KMS-11 (cell line): ENCODE results near the gene CACNA1A.

Experiments used
- H2AFZ ChIP-seq: fragments of 200-600 bp; sonication (generic); 2 replicates; pipeline ENCODE4 v1.6.1; 2016; ENCODE audit warnings: antibody characterized with exemption, mixed run types, low read depth
- H3K27ac ChIP-seq: fragments of 200-600 bp; sonication (generic); 2 replicates; pipeline ENCODE4 v1.6.1; 2016; ENCODE audit warnings: mild to moderate bottlenecking, mixed run types
- H3K27me3 ChIP-seq: fragments of 200-600 bp; sonication (generic); 2 replicates; pipeline ENCODE4 v1.6.1; 2017; ENCODE audit warnings: mild to moderate bottlenecking, low read depth, mixed run types, moderate library complexity; ENCODE audit not compliant: insufficient read depth
- H3K36me3 ChIP-seq: fragments of 200-600 bp; sonication (generic); 2 replicates; pipeline ENCODE4 v1.6.1; 2017; ENCODE audit warnings: mild to moderate bottlenecking, mixed run types; ENCODE audit not compliant: insufficient read depth
- H3K4me1 ChIP-seq: fragments of 200-600 bp; sonication (generic); 2 replicates; pipeline ENCODE4 v1.6.1; 2016; ENCODE audit warnings: mild to moderate bottlenecking, low read depth, mixed run types; ENCODE audit not compliant: poor library complexity, severe bottlenecking
- H3K4me2 ChIP-seq: fragments of 200-600 bp; sonication (generic); 2 replicates; pipeline ENCODE4 v1.7.0; 2016; ENCODE audit warnings: mild to moderate bottlenecking, mixed run types
- H3K4me3 ChIP-seq: fragments of 200-600 bp; sonication (generic); IDR thresholded peaks from 2 replicates; pipeline ENCODE4 v1.6.1; 2017; ENCODE audit warnings: low read depth, low read length, mixed read lengths; ENCODE audit not compliant: insufficient read depth
- H3K79me2 ChIP-seq: fragments of 200-600 bp; sonication (generic); 2 replicates; pipeline ENCODE4 v1.6.1; 2016; ENCODE audit warnings: low read depth, mixed run types; ENCODE audit not compliant: insufficient read depth
- H3K9ac ChIP-seq: fragments of 200-600 bp; sonication (generic); 2 replicates; pipeline ENCODE4 v1.6.1; 2016; ENCODE audit warnings: mild to moderate bottlenecking, mixed run types
- H4K20me1 ChIP-seq: fragments of 200-600 bp; sonication (generic); 2 replicates; pipeline ENCODE4 v1.6.1; 2016; ENCODE audit warnings: mild to moderate bottlenecking, mixed run types; ENCODE audit not compliant: insufficient read depth
- TF ChIP-seq, protein P1 (sequence below): fragments of 200-600 bp; sonication (generic); conservative IDR thresholded peaks from 2 replicates; pipeline ENCODE4 v1.6.1; 2017; ENCODE audit warnings: low read depth, mild to moderate bottlenecking, antibody characterized with exemption, low read length, moderate library complexity, mixed read lengths

The CACNA1A gene

GRCh38 chr19:13506471-13506820 lies at the start of gene CACNA1A:
Gene CACNA1A (minus strand): TSS chr19:13506479. CDS start chr19:13506224, 255 bp downstream.
- Histone ChIP-seq H3K4me3 (no peak within 1 kb of the TSS), H3K79me2 (no peaks in the 10 kb centered on the region), H4K20me1 (no peaks in the 10 kb centered on the region), H3K9ac (no peak within 1 kb of the TSS), H3K4me2 (no peak within 1 kb of the TSS), H3K4me1 (no peaks in the 10 kb centered on the region), H3K36me3 (no peaks in the 10 kb centered on the region), H3K27me3 (peaks cover 14% of the 10 kb centered on the region; the same call in 1 of the 2 replicates), H2AFZ (no peak within 1 kb of the TSS), H3K27ac (no peak within 1 kb of the TSS)
- TF ChIP-seq, protein P1, sequence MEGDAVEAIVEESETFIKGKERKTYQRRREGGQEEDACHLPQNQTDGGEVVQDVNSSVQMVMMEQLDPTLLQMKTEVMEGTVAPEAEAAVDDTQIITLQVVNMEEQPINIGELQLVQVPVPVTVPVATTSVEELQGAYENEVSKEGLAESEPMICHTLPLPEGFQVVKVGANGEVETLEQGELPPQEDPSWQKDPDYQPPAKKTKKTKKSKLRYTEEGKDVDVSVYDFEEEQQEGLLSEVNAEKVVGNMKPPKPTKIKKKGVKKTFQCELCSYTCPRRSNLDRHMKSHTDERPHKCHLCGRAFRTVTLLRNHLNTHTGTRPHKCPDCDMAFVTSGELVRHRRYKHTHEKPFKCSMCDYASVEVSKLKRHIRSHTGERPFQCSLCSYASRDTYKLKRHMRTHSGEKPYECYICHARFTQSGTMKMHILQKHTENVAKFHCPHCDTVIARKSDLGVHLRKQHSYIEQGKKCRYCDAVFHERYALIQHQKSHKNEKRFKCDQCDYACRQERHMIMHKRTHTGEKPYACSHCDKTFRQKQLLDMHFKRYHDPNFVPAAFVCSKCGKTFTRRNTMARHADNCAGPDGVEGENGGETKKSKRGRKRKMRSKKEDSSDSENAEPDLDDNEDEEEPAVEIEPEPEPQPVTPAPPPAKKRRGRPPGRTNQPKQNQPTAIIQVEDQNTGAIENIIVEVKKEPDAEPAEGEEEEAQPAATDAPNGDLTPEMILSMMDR = no peak

DNA sequence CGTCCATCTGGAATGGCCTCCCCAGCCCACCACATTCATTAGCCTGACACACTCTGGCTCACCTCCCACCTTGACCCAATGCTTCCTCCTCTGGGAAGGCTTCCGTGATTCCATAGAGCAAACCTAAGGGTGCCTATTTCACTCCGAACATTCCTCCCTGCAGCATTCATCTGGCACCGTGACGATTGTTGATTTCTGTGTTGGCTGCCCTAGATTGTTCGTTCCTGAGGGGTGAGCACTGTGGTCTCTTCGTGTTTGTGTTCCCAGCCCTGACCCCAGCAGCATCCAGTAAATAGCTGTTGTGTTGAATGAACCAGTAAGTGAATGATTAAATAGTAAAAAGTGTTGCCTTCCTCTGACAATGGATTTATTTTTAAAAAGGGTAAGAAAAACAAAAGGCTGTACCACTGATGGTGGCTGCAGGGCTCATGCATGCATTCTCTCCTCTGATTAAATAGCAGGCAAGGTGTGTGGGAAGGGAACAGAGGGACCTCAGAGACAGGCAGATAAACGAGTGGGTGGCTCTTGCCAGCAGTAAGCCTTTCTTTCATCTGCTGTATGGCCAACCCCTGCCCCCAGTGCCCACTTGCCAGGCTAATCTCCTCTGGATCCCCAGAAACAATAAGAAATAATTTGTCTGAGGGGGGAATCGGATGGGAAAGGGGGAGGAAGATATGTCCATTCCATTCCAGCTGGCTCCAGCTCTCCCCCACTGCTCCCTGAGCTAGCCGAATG lies 48.4 kb upstream of the CACNA1A start:
- Histone ChIP-seq H3K4me2 (no peak overlapping the region), H3K4me1 (no peaks in the 10 kb centered on the region), H3K27me3 (peaks cover 8% of the 10 kb centered on the region; the same call in 1 of the 2 replicates), H3K79me2 (no peaks in the 10 kb centered on the region), H3K9ac (no peak overlapping the region), H3K36me3 (no peaks in the 10 kb centered on the region), H2AFZ (no peak overlapping the region), H3K4me3 (no peak overlapping the region), H4K20me1 (no peaks in the 10 kb centered on the region), H3K27ac (no peak overlapping the region)
- TF ChIP-seq, protein P1 = no peak

DNA sequence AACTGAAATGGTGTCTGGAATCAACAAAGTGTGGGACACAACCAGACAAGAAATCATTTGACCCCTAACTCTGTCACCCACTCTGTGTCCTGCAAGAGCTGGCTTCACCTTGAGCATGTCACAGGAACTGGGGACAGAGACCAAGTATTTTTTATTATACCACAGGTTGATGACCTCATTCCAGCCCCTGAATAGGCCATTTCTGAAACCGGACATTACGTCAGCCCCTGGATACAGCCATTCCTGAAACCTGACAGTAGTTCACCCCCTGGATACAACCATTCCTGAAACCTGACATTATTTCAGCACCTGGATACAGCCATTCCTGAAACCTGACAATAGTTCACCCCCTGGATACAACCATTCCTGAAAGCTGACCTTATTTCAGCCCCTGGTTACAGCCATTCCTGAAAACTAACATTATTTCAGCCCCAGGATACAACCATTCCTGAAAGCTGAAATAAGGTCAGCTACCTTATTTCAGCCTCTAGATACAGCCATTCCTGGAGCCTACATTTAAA lies 47.7 kb upstream of the CACNA1A start:
- TF ChIP-seq, protein P1 = no peak
- Histone ChIP-seq H3K4me2 (no peak overlapping the region), H3K27me3 (peaks cover 8% of the 10 kb centered on the region; the same call in 1 of the 2 replicates), H4K20me1 (no peaks in the 10 kb centered on the region), H2AFZ (no peak overlapping the region), H3K79me2 (no peaks in the 10 kb centered on the region), H3K36me3 (no peaks in the 10 kb centered on the region), H3K4me3 (no peak overlapping the region), H3K27ac (no peak overlapping the region), H3K4me1 (no peaks in the 10 kb centered on the region), H3K9ac (no peak overlapping the region)

- Histone ChIP-seq H3K4me3 (no peak overlapping the region), H4K20me1 (no peaks in the 10 kb centered on the region), H3K4me2 (no peak overlapping the region), H3K79me2 (no peaks in the 10 kb centered on the region), H3K4me1 (no peaks in the 10 kb centered on the region), H3K9ac (no peak overlapping the region), H3K27me3 (peaks cover 5% of the 10 kb centered on the region; the same call in 1 of the 2 replicates), H3K36me3 (no peaks in the 10 kb centered on the region), H2AFZ (no peak overlapping the region), H3K27ac (no peak overlapping the region)
- TF ChIP-seq, protein P1 = no peak
Observed at GRCh38 chr19:13548131-13548530, 41.9 kb upstream of the CACNA1A start.
